Fibroblast of mammary gland (primary cell): ENCODE results near the gene TMBIM1.
A peak's percentile ranks its signal among the peaks of the same experiment; 100 is the strongest.

Experiments
- DNase-seq: peaks from one replicate; pipeline ENCODE4 v3.0.0-alpha.2; 2010; ENCODE audit warnings: low read depth
- H3K4me3 ChIP-seq: 2 replicates; pipeline ENCODE4 v1.5.1; 2011; ENCODE audit warnings: low read depth, mild to moderate bottlenecking, low read length, moderate library complexity; ENCODE audit not compliant: control insufficient read depth
- TF ChIP-seq, protein P1 (sequence below): conservative IDR thresholded peaks from 2 replicates; pipeline ENCODE4 v1.5.1; 2011; ENCODE audit warnings: low read depth, low read length, inconsistent platforms; ENCODE audit not compliant: control insufficient read depth, insufficient read depth

Gene TMBIM1

GRCh38 chr2:218228366-218229090 is 63.8 kb downstream of the TMBIM1 start:
- peak; percentile 33 for DNase-seq
- TF ChIP-seq, protein P1, sequence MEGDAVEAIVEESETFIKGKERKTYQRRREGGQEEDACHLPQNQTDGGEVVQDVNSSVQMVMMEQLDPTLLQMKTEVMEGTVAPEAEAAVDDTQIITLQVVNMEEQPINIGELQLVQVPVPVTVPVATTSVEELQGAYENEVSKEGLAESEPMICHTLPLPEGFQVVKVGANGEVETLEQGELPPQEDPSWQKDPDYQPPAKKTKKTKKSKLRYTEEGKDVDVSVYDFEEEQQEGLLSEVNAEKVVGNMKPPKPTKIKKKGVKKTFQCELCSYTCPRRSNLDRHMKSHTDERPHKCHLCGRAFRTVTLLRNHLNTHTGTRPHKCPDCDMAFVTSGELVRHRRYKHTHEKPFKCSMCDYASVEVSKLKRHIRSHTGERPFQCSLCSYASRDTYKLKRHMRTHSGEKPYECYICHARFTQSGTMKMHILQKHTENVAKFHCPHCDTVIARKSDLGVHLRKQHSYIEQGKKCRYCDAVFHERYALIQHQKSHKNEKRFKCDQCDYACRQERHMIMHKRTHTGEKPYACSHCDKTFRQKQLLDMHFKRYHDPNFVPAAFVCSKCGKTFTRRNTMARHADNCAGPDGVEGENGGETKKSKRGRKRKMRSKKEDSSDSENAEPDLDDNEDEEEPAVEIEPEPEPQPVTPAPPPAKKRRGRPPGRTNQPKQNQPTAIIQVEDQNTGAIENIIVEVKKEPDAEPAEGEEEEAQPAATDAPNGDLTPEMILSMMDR, result no peak
- no peak overlapping the region for H3K4me3 ChIP-seq

DNA sequence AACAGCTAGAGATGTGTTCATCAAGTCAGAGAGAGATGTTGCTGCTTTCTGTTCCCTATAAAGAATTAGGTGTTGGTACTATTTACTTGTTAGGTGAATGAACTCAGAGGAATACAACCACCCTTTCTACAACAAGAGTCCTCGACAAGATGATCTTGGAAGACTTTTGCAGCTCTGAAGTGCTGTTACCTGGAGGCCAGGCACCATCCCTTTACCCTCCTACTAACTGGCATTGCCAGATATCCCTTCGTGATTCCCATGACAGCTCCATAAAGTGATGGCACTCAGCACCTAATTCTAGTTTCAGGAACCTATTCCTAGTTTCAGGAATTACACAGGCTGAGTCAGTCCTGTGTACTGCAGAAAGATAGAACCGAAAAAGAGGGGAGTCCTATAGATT is 65.4 kb downstream of the TMBIM1 start:
- TF ChIP-seq, protein P1, result no peak
- no peak overlapping the region for H3K4me3 ChIP-seq
- DNase-seq, result no peak
